ENCODE results near the gene ALG10.
"Not testable (repeated sequence)": the region's sequence is repeated elsewhere in the genome, so short reads cannot be mapped to it uniquely, and the experiment has no call there.

The ALG10 gene, protein sequence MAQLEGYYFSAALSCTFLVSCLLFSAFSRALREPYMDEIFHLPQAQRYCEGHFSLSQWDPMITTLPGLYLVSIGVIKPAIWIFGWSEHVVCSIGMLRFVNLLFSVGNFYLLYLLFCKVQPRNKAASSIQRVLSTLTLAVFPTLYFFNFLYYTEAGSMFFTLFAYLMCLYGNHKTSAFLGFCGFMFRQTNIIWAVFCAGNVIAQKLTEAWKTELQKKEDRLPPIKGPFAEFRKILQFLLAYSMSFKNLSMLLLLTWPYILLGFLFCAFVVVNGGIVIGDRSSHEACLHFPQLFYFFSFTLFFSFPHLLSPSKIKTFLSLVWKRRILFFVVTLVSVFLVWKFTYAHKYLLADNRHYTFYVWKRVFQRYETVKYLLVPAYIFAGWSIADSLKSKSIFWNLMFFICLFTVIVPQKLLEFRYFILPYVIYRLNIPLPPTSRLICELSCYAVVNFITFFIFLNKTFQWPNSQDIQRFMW

DNA sequence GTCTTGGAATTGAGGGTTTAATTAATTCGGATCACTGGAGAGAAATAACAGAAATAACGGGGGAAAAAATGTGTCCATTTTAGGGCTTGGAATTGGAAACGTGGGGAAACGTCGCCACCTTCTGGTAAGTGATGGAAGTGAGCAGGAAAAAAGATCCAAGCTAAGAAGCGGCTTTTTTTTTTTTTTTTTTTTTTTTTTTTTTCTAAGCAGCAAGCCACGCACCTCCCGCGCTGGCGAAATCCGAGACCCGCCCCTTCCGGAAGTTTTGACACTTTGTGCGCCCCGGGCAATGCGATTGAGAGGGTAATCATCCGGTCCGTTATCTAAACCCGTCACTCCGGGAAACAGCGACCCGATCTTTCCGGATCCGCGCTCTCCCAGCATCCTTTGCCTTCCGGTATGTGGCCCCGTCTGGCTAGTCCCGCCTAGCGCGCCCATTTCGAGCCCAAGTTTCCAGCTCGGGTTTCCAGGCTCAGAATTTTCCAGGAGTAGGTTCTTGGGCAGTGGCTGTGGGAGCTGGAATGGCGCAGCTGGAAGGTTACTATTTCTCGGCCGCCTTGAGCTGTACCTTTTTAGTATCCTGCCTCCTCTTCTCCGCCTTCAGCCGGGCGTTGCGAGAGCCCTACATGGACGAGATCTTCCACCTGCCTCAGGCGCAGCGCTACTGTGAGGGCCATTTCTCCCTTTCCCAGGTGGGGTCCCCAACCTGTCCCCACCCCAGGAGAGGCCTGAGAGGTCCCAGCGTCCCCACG lies at the start of gene ALG10:
ALG10 (plus strand) TSS at position 418 of the 752 bp plus-strand sequence; CDS start at position 522, 104 bp downstream.
- DNase-seq (ENCODE audit: low spot score), result peak; percentile 88

DNA sequence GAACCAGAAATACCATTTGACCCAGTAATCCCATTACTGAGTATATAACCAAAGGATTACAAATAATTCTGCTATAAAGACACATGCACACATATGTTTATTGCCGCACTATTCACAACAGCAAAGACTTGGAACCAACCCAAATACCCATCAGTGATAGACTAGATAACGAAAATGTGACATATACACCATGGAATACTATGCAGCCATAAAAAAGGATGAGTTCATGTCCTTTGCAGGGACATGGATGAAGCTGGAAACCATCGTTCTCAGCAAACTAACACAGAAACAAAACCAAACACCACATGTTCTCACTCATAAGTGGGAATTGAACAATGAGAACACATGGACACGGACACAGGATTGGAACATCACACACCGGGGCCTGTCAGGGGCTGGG lies 49.4 kb upstream of the ALG10 start:
- not testable (repeated sequence) for DNase-seq (ENCODE audit: low spot score)

DNA sequence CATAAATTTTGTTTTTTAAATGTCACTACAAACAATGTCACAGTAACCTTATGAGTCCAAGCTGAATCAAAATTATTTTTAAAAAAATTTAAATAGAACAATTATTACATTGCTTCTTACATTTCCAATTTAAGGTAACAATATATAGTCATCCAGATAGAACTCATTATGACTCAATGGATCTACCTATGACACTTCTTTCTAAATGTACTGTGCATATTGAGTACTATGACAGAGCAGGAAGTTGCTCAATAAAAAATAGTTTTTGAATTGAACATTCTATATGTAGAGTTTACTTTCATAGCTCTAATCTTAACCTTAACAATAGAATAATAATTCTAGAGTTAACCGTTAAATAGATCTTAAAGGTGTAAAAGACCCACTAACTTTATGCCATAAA lies 44.4 kb upstream of the ALG10 start:
- no peak for DNase-seq (ENCODE audit: low spot score)

DNA sequence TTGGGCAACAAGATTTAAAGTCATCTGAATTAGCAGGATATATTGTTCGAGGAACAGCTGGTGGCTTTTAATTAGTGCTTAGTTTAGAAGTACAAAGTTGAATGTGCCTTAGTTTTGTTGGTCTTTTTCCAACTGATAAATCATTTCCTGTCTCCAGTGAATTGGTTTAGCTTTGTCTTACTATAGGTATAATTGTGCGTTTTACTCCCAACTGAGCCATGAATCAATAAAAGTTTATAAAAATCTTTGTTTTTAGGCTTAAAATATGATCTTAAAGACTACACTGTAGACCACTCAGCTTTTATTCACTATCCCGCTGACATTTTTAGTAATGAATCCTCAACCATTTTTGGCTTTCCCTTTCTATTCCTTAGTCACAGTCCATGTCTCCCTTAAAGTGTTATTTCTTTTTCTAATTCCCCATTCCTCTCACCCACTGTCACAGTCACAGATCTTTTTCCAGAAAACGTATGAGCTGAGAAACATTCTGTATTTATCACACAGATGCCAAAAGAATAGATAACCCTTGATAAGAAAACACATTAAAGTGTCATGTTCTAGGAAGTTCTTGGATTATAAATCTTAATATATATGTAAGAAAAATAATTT lies 34.0 kb upstream of the ALG10 start:
- DNase-seq (ENCODE audit: low spot score), result no peak

DNA sequence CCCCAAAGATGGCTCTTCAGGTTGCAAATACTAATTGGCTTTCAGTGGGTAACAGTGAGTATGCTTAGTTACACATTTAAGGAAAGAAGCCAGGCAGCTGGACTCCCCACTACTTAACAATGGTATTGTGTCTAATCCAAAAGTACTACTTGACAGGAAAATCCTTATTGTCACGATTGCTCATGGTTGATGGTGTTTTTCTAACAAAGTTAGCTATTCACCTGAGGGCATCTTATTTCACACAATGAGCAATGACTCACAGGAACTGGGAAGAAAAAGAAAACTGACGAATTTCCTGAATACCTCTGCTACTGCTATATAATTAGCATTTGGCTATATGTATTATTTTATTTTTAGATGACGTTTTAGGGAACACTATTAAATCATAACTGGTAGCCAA lies 33.4 kb upstream of the ALG10 start:
- DNase-seq (ENCODE audit: low spot score), result no peak

DNA sequence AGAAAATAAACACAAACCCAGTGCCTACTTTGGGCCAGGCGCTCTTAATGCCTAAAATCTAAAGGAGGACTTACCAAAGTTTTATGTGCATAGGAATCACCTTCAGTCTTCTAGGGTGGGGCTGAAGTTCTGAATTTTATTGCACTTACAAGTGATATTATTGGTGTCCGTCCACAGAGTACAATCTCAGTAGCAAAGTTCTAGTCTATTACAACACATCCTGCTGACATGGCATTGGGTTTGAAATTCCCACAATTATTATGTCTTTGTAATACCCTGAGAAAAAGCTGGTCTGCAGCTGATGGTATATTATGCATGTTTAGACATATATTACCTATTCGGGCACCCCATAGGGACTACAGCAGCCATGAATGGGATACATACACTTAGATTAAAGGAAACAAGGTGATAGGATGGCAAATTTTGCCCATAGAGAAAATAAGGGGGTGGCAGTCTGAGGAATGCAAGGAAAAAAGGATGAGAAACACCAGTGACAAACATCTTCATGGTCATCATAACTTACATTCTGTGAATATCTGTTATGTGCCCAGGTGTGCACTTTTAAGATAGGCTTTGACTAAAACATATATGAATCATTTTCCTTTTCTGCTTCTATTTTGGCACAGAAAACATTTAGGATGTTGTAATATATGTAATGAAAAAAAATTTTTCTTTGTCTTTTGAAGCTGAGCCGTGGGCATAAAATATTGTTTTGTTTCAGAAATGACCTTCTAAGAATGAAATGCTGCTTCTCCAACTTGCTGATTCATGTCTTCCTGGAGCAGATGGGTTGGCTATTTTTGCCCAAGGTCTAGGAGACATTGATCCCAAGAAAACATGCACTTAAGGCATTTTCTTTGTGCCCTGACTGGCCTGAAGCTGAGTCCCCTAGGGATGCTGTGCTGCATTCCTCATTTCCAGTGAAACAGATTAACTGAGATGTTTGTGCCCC lies 27.2 kb upstream of the ALG10 start:
- DNase-seq (ENCODE audit: low spot score), result no peak

DNA sequence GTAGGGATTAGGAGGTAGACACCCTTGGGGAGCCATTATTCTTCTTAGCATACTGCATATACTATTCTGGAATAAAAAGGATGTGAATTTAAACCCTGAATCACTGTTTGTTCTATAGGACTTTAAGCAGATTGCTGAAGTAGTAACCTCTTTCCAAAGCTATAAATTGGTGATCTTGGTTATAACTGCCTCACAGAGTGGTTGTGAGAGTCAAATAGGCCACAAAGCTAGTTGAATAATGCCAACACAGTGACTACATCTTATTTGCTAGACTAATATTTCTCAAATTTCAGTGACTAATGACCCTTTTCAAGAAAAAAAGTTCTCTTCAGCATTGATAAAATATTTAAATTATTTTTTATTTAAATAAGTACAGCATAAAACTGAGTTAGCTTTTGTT lies 13.5 kb upstream of the ALG10 start:
- not testable (repeated sequence) for DNase-seq (ENCODE audit: low spot score)

DNA sequence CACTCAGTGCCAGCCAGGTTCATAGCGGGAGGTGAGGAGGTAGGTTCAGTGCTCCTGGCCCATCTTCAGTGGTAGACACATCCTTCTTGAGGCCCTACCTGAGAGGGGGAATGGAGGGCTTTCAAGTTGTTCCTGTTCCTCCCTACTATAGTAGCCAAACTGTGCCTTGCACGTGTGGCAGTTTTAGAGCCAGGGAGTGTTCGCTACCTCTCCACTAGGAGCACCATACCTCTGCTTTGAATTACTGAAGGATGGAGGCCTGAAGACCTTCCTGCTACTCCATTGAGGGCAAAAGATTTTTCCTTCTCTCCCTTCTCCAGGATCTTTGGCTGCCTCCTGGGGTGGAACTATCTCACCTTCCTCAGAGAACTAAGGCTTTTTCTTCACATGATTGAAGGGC lies 5.9 kb upstream of the ALG10 start:
- DNase-seq (ENCODE audit: low spot score), result no peak

DNA sequence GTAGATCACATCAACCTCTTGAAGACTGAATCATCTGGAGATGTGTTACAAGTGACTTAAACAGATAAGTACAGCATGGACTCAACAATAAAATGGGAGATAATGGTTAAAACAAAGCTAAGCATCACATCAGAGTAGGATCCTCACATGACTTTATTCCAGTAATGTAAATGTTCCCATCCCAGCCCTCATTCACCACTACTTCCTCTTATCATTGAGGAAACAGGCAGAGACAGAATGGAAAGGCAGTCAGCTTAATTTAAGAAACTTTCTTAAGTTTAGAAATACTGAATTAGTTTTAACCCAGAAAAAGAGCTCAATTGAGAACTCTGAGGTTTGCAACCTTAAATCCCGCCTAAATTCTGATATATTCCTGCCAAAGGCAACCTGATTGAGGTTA lies 1.2 kb upstream of the ALG10 start:
- no peak for DNase-seq (ENCODE audit: low spot score)

DNA sequence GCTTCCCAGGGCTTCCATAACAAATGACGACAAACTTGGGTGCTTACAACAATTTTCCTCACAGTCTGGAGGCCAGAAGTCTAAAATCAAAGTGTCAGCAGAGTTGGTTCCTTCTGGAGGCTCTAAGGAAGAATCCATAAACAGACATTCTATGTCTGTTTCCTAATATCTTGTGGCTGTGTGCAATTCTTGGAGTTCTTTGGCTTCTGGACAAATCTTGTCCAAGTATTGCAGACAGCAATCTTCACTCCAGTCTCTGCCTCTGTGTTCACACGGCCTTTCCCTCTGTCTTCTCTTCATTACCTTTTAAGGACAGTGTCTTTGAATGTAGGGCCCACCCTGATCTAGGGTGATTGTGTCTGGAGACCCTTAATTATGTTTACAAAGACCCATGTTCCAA lies 5.4 kb downstream of the ALG10 start:
- peak; percentile 6 for DNase-seq (ENCODE audit: low spot score)

DNA sequence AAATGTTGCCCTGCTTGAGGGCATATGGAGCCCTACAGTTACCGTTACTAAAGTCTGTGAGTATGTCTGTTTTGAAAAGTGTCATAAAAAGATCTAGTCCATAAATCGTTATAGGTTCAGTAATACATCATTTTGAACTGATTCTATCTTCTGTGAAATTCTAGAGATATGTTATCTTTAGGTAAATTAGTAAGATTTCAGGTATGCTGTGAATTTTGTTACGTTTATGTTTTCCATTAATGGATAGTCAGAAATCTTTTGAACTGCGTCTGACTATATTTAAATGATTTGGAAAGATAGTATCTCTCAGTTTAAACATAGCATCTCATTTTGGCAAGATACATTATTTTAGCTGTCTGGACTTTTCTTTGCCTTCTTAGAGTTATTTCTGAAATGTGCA lies 8.3 kb downstream of the ALG10 start:
- no peak for DNase-seq (ENCODE audit: low spot score)

DNA sequence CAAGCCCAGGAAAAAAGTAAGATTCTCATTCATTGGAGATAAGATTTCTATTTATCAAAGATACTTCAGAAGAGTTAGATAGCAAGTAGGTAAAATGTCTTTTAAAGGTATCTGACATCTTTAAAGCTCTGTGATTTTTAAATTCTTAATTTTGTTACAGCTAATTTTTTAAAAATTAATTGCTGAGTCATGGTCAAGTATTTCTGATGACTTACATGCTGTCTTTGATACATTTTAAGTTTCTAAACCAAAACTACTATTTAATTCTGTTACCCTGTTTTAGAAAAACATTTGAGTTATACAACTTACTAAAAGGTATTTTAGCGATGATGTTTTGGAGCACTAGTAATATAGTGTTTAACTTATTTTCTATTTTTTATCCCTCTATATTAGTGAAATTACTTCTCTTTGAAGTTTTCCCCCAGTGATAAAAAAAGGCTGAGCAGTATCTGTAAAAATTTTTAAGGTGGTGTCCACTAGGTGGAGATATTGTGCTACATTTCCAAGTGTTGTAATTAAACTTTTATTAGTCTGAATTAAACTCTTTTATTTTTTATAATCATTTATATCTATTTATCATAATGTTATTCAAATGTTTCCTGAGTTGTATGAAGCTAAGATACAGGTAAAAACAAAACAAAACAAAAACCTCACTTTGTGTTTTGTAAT lies 11.5 kb downstream of the ALG10 start:
- DNase-seq (ENCODE audit: low spot score), result peak; percentile 11

DNA sequence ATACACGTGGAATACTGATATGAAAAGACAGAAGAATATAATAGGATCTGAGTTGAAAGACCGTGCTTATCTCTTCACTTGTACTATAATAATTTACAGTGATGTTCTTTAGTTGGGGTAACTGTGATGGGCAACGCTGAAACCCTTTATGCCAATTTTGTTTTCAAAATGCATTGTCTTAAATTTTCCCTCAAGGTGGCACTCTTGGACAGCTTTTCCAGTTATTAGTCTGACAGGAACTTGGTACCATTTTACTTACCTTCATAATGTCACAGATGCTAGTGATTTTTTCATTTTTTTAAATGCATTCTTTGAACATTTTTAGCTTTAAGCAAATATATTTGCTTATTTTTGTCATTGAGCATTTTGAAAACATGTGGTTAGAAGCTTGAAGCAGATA lies 16.1 kb downstream of the ALG10 start:
- not testable (repeated sequence) for DNase-seq (ENCODE audit: low spot score)

DNA sequence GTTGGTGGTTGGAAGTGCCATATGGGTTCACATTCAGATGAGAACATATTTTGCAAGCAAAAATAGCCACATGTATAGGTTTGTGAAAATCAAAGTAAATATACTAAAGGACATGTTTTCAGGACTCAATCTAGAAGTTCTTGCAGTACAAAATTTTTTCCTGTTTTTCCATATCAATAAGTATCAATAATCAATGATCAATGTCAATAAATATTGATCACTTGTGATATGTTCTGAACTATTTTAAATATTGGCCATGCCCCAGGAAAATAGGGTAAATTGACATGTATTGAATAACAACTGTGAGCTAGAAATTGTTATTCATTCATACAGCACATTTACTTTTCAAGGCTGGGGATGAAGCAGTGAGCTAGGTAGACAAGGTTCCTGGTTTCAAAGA lies 24.3 kb downstream of the ALG10 start:
- no peak for DNase-seq (ENCODE audit: low spot score)

DNA sequence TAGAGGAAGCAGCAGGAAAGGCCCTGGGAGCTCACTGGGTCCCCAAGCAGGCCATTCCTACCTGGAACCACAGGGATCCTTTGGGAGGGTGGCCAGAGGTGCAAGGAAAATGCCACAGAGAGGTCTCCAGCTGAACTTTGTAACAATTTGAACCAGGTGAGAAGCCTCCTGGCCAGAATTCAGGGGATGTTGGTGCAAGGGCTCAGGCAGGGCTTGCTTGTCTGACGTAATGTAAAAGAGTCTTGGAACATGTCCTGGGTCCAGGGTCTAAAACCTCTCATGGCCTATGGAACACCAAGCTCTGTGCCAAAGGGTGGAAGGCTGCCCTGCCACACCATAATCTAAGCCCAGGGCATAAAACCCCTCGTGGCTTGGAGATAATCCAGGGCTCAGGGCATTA lies 25.6 kb downstream of the ALG10 start:
- not testable (repeated sequence) for DNase-seq (ENCODE audit: low spot score)

DNA sequence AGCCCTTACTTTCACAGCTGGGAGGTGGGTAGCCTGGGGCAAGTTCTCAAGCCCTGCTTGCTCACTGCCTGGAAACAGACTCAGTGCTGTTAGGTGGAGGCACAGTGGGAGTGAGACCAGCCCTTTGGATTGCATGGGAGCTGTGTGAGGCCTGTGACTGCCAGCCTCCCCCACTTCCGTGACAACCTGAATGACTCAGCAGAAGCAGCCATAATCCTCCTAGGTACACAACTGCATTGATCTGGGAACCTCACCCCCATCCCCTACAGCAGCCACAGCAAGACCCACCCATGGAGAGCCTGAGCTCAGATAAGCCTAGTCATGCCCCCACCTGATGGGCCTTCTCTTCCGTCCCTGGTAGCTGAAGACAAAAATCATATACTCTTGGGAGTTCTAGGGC lies 26.4 kb downstream of the ALG10 start:
- DNase-seq (ENCODE audit: low spot score), result no peak

DNA sequence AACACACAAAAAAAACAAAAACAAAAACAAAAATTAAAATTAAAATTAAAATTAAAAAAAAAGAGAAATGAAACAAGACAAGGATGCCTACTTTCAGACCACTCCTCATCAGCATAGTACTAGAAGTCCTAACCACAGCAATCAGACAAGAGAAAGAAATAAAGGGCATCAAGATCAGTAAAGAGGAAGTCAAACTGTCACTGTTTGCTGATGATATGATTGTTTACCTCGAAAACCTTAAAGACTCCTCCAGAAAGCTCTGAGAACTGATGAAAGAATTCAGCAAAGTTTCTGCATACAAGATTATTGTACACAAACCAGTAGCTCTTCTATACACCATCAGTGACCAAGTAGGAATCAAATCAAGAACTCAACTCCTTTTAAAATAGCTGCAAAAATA lies 29.2 kb downstream of the ALG10 start:
- DNase-seq (ENCODE audit: low spot score), result no peak

DNA sequence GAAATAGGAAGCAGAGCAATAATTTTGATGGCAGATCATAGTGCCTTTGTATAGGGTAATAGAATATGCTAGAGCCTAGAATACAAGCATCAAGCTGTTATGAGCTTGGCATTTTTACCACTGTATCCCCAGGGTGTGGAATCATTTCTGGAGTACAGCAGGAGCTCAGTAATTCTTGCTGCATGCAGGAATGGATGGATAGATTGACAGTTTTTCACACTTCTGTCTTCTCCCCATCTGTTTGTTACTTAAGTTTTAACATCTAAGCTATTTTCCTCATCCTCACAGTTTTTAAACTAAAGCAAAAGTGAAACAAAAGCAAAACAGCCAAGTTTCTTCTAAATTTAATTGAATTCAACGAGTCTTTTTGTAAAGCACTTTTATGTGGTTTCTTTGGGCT lies 32.6 kb downstream of the ALG10 start:
- DNase-seq (ENCODE audit: low spot score), result no peak
